Colonic mucosa (tissue), 4 donors: ENCODE measurements around the gene AGO4. TPM values are rescaled to one million over a fixed set of nuclear protein-coding genes. Genes with fewer than 3 reads are reported as not detected.

ENCODE experiments used
- DNase-seq: peaks from one replicate; pipeline ENCODE4 v3.0.0-alpha.2; 2020
- H3K27ac ChIP-seq: fragments of 200-600 bp; one replicate; pipeline ENCODE4 v1.8.0; 2021
- H3K27me3 ChIP-seq: fragments of 200-600 bp; one replicate; pipeline ENCODE4 v1.8.0; 2021
- H3K36me3 ChIP-seq: fragments of 200-600 bp; one replicate; pipeline ENCODE4 v1.8.0; 2021
- H3K4me1 ChIP-seq: fragments of 200-600 bp; one replicate; pipeline ENCODE4 v1.8.0; 2021; ENCODE audit warnings: mild to moderate bottlenecking
- H3K4me3 ChIP-seq: fragments of 200-600 bp; one replicate; pipeline ENCODE4 v1.8.0; 2021
- H3K9ac ChIP-seq, 2 donors: one replicate each; pipeline ENCODE4 v1.7.0; 2013; ENCODE audit warnings: control low read depth in 2 of 2, low read depth in 2 of 2, low read length in 2 of 2
- H3K9me3 ChIP-seq: fragments of 200-600 bp; one replicate; pipeline ENCODE4 v1.8.0; 2021
- intact Hi-C: fragments of 100-400 bp; cut with DNase I; formaldehyde crosslinking; loops from one replicate; pipeline ENCODE4 v1.14.1; 2022
- total RNA-seq, 2 donors: library from RNA; stranded (reverse); fragmentation: NEBNext Ultra II Directional in 1 of 2; extraction: Animal tissue kit (Norgen Biotek cat#: 25700) in 1 of 2; gene quantifications; one replicate each; pipeline ENCODE4 v1.2.1, GENCODE V29; 2021
- TF ChIP-seq, protein P1 (sequence below): fragments of 200-600 bp; IDR thresholded peaks from one replicate; pipeline ENCODE4 v1.8.0; 2022; ENCODE audit warnings: antibody characterized with exemption, mild to moderate bottlenecking
- donor health status: healthy.
- donor health status: DM: no; HTN: no; CAD: no.
- donor health status: DM: no; HTN: no; CAD: no.

Gene AGO4
- total RNA-seq, 2 donors from 2014 or later: 7.4 to 17.5 TPM

GRCh38 chr1:35881850-35882273, 74.0 kb downstream of the AGO4 start:
- Histone ChIP-seq H3K4me3 (no peak overlapping the region), H3K36me3 (no peaks in the 10 kb centered on the region), H3K9ac (no peak overlapping the region), H3K9me3 (no peaks in the 10 kb centered on the region), H3K27me3 (no peaks in the 10 kb centered on the region), H3K27ac (no peak overlapping the region), H3K4me1 (peaks cover 3% of the 10 kb centered on the region)
- intact Hi-C loops: no loop called here
- TF ChIP-seq, protein P1, sequence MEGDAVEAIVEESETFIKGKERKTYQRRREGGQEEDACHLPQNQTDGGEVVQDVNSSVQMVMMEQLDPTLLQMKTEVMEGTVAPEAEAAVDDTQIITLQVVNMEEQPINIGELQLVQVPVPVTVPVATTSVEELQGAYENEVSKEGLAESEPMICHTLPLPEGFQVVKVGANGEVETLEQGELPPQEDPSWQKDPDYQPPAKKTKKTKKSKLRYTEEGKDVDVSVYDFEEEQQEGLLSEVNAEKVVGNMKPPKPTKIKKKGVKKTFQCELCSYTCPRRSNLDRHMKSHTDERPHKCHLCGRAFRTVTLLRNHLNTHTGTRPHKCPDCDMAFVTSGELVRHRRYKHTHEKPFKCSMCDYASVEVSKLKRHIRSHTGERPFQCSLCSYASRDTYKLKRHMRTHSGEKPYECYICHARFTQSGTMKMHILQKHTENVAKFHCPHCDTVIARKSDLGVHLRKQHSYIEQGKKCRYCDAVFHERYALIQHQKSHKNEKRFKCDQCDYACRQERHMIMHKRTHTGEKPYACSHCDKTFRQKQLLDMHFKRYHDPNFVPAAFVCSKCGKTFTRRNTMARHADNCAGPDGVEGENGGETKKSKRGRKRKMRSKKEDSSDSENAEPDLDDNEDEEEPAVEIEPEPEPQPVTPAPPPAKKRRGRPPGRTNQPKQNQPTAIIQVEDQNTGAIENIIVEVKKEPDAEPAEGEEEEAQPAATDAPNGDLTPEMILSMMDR: no peak
- DNase-seq: no peak

DNA sequence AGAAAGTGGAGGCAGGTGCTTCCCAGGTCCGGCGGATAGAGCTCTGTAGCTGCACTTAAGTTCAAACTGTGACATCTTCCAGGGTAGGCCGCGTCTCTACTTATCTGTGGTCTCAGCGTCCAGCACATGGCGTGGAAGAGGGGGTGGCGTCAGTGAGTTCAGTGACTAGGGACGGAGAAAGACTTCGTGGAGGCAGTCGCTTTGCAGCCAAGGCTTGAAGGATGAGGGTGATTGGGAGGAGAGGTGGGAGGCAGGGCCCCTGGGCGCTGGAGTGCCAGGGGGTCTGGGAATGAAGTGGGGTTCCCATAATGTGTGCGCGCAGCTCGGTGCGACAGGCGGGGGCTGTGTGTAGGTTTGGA, 74.7 kb downstream of the AGO4 start:
- no peak for DNase-seq
- TF ChIP-seq, protein P1: no peak
- Histone ChIP-seq H3K4me1 (peaks cover 3% of the 10 kb centered on the region), H3K4me3 (peak overlapping the region; percentile 68), H3K27me3 (no peaks in the 10 kb centered on the region), H3K36me3 (no peaks in the 10 kb centered on the region), H3K9me3 (no peaks in the 10 kb centered on the region), H3K27ac (no peak overlapping the region), H3K9ac (no peak overlapping the region)
- intact Hi-C loops: no loop called here

GRCh38 chr1:35882945-35883634, 75.3 kb downstream of the AGO4 start, which contains the start of gene AGO1:
TSS of gene AGO1 (plus strand) at chr1:35883209. CDS start at chr1:35883422, 213 bp downstream.
- TF ChIP-seq, protein P1: peak; percentile 96
- peak; percentile 95 for DNase-seq
- peaks cover 3% of the 10 kb centered on the region for H3K4me1 ChIP-seq
- H3K9ac ChIP-seq: peak within 1 kb of the TSS; percentile 99
- H3K4me3 ChIP-seq: peak within 1 kb of the TSS; percentile 68
- no peaks in the 10 kb centered on the region for H3K9me3 ChIP-seq
- H3K27me3 ChIP-seq: no peaks in the 10 kb centered on the region
- H3K36me3 ChIP-seq: no peaks in the 10 kb centered on the region
- intact Hi-C loops: no loop called here
- H3K27ac ChIP-seq: peak within 1 kb of the TSS; percentile 30

DNA sequence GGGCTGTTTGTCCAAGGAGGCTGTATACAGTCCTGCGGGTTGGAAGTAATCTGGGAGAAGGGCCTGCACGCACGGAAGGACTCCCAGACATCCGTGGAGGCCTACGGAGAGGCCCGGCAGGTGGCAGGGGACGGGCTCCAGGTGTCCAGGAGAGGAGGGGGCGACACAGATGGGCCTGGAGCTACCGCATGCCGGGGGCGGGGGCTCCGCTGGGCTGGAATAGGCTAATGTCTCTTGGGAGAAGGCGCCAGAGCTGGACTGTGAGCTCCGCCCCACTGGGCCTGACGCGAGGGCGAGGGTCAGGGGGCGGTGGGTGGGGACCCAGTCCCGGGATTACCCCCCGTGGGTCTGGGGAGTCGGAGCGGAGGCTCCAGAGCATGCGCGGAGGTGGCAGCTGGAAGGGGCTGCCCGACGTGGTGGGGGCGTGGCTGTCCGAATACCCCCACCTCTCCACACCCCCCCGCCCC, 75.9 kb downstream of the AGO4 start:
- no peaks in the 10 kb centered on the region for H3K27me3 ChIP-seq

DNA sequence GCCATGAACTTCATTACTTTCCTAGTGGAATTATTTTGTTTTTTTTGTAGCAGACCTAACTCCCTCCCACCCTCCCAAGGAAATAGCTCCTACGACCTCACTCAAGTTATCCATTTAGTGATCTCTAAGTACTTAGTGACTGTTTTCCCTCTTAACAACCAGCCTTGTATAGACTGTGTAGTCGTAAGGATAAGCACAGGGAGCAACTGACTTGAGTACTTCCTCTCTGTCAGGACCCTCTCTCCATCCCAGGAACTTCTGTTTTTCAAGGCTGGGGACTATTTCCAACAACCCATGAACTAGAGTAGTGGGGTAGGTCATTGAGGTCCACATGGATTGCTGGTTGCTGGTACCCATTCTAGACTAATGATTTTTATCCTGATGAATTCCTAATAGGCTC, 77.1 kb downstream of the AGO4 start:
- H3K36me3 ChIP-seq: no peaks in the 10 kb centered on the region
- no peak overlapping the region for H3K9ac ChIP-seq
- no peaks in the 10 kb centered on the region for H3K27me3 ChIP-seq
- DNase-seq: no peak
- TF ChIP-seq, protein P1: no peak
- H3K4me3 ChIP-seq: no peak overlapping the region
- no peak overlapping the region for H3K27ac ChIP-seq
- intact Hi-C loops: no loop called here
- H3K9me3 ChIP-seq: no peaks in the 10 kb centered on the region
- H3K4me1 ChIP-seq: peaks cover 3% of the 10 kb centered on the region

More for the DNA sequence above, 75.9 kb downstream of the AGO4 start:
- Histone ChIP-seq H3K36me3 (no peaks in the 10 kb centered on the region), H3K27ac (peak overlapping the region; percentile 30), H3K4me3 (peak overlapping the region; percentile 68), H3K9ac (peak overlapping the region; percentile 99), H3K9me3 (no peaks in the 10 kb centered on the region), H3K4me1 (peaks cover 3% of the 10 kb centered on the region)
- intact Hi-C loops: no loop called here
- TF ChIP-seq, protein P1: no peak
- peak; percentile 64 for DNase-seq
